GM12878 (cell line): ENCODE results near the gene RASAL3. TPM values are rescaled to one million over a fixed set of nuclear protein-coding genes. Genes with fewer than 3 reads are reported as not detected.

Experiments used
- ATAC-seq: fragments of 200-7000 bp; cut with Tn5 transposase; 3 replicates; pipeline ENCODE4 v1.9.1; 2020; ENCODE audit warnings: mild to moderate bottlenecking, moderate library complexity
- BruUV-seq: library from RNA; stranded (reverse); fragments of 400-500 nt; replicated peaks from 2 replicates; lab custom pipeline; 2021; lab: Mats Ljungman, UMichigan
- CTCF ChIA-PET: fragments of 300-600 bp; sonication (Branson Sonifier 250); formaldehyde crosslinking; extraction: SDS; loops from one replicate; lab custom pipeline; 2021; ENCODE audit warnings: inconsistent platforms; lab: Yijun Ruan, JAX
- POLR2A ChIA-PET: fragments of 350-600 bp; formaldehyde crosslinking; extraction: SDS; loops from one replicate; lab custom pipeline; 2021; ENCODE audit warnings: inconsistent platforms; lab: Charles Lee
- RAD21 ChIA-PET: fragments of 300-600 bp; sonication (Branson Sonifier 250); formaldehyde crosslinking; loops from one replicate; lab custom pipeline; 2023; ENCODE audit warnings: antibody characterized with exemption; ENCODE audit not compliant: unreplicated experiment; lab: Charles Lee
- SMC1A ChIA-PET: fragments of 300-600 bp; sonication (Branson Sonifier 250); formaldehyde crosslinking; loops from one replicate; lab custom pipeline; 2023; ENCODE audit not compliant: unreplicated experiment, uncharacterized antibody; lab: Charles Lee
- DNase-seq: peaks from one replicate; pipeline ENCODE4 v3.0.0-alpha.2; 2011; ENCODE audit warnings: low read depth, low spot score
- FAIRE-seq: peaks from 3 replicates; lab custom pipeline; 2011; peaks lifted over from hg19 to GRCh38; lab: Jason Lieb, UNC
- H2AFZ ChIP-seq: 2 replicates; pipeline ENCODE4 v1.6.0; 2011; ENCODE audit warnings: low read depth, low read length, control low read depth; ENCODE audit not compliant: control insufficient read depth
- H3K27ac ChIP-seq: 2 replicates; pipeline ENCODE4 v1.5.1; 2011; ENCODE audit warnings: control low read depth; ENCODE audit not compliant: control insufficient read depth, insufficient read depth
- H3K27me3 ChIP-seq, 2 experiments: replicated peaks in 1 of 2; 2 replicates each; pipeline versions ENCODE4 v1.6.0 to v1.6.1; 2011; ENCODE audit warnings: low read length in 1 of 2; ENCODE audit not compliant: control insufficient read depth in 2 of 2, insufficient read depth in 2 of 2
- H3K36me3 ChIP-seq, 2 experiments: 2 replicates each; pipeline ENCODE4 v1.5.1; 2011; ENCODE audit warnings: low read length in 1 of 2; ENCODE audit not compliant: control insufficient read depth in 2 of 2, insufficient read depth in 2 of 2
- H3K4me1 ChIP-seq: 2 replicates; pipeline ENCODE4 v1.6.1; 2011; ENCODE audit warnings: mild to moderate bottlenecking, low read length, moderate library complexity, mixed read lengths; ENCODE audit not compliant: control insufficient read depth, insufficient read depth
- H3K4me2 ChIP-seq: 2 replicates; pipeline ENCODE4 v1.6.0; 2011; ENCODE audit warnings: control low read depth; ENCODE audit not compliant: control insufficient read depth, insufficient read depth
- H3K4me3 ChIP-seq: fragments of 200-600 bp; sonication (generic); 2 replicates; pipeline ENCODE4 v1.5.1; 2016
- H3K79me2 ChIP-seq: 2 replicates; pipeline ENCODE4 v1.6.0; 2011; ENCODE audit warnings: low read length; ENCODE audit not compliant: control insufficient read depth, insufficient read depth
- H3K9ac ChIP-seq: 2 replicates; pipeline ENCODE4 v1.8.0; 2011; ENCODE audit warnings: low read length, control low read depth, mixed read lengths; ENCODE audit not compliant: control insufficient read depth, insufficient read depth
- H3K9me3 ChIP-seq: replicated peaks from 3 replicates; pipeline ENCODE4 v1.5.1; 2011; ENCODE audit warnings: mild to moderate bottlenecking, low read length; ENCODE audit not compliant: control insufficient read depth, insufficient read depth
- H4K20me1 ChIP-seq: 2 replicates; pipeline ENCODE4 v1.6.0; 2011; ENCODE audit not compliant: control insufficient read depth, insufficient read depth
- ASH2L ChIP-seq: fragments of 300-600, 200-600 bp; sonication (generic); IDR thresholded peaks from 2 replicates; pipeline ENCODE4 v1.6.1; 2017; ENCODE audit warnings: low read depth, mild to moderate bottlenecking, borderline replicate concordance
- ATF3 ChIP-seq: IDR thresholded peaks from 2 replicates; pipeline ENCODE4 v1.6.1; 2011; ENCODE audit warnings: low read depth, mild to moderate bottlenecking, low read length, moderate library complexity, borderline replicate concordance; ENCODE audit errors: extremely low read depth
- ATF7 ChIP-seq: fragments of 450-650 bp; IDR thresholded peaks from 2 replicates; pipeline ENCODE4 v1.6.1; 2016; ENCODE audit warnings: low read depth, mild to moderate bottlenecking
- CBFB ChIP-seq: IDR thresholded peaks from 2 replicates; pipeline ENCODE4 v1.6.1; 2016; ENCODE audit warnings: antibody characterized with exemption, low read depth
- MXI1 ChIP-seq: fragments of 150-350 bp; IDR thresholded peaks from 2 replicates; pipeline ENCODE4 v1.6.1; 2011; ENCODE audit warnings: low read depth, mild to moderate bottlenecking, inconsistent platforms, low read length, improper control_type of control experiment
- NFXL1 ChIP-seq: fragments of 450-650 bp; IDR thresholded peaks from 2 replicates; pipeline ENCODE4 v1.6.1; 2017; ENCODE audit warnings: antibody characterized with exemption, mild to moderate bottlenecking, borderline replicate concordance
- NR2C1 ChIP-seq: fragments of 450-650 bp; IDR thresholded peaks from 2 replicates; pipeline ENCODE4 v1.6.1; 2017; ENCODE audit warnings: antibody characterized with exemption, mild to moderate bottlenecking, moderate library complexity
- NR2C2 ChIP-seq: IDR thresholded peaks from 2 replicates; pipeline ENCODE4 v1.6.1; 2011; ENCODE audit warnings: borderline replicate concordance, low read depth; ENCODE audit not compliant: control insufficient read depth, insufficient read length
- TBL1XR1 ChIP-seq: IDR thresholded peaks from 2 replicates; pipeline ENCODE4 v1.6.1; 2012; ENCODE audit warnings: low read depth, low read length, improper control_type of control experiment
- TCF12 ChIP-seq: IDR thresholded peaks from 2 replicates; pipeline ENCODE4 v1.6.1; 2011; ENCODE audit warnings: low read depth, mild to moderate bottlenecking, low read length
- YBX1 ChIP-seq: fragments of 450-650 bp; IDR thresholded peaks from 2 replicates; pipeline ENCODE4 v1.6.1; 2016; ENCODE audit warnings: antibody characterized with exemption
- ZNF24 ChIP-seq: fragments of 450-650 bp; IDR thresholded peaks from 2 replicates; pipeline ENCODE4 v1.6.1; 2017; ENCODE audit warnings: antibody characterized with exemption, mild to moderate bottlenecking
- ZNF384 ChIP-seq: IDR thresholded peaks from 2 replicates; pipeline ENCODE4 v1.6.1; 2012; ENCODE audit warnings: low read depth, mild to moderate bottlenecking, low read length, improper control_type of control experiment, borderline replicate concordance
- WGBS: methylation state at CpG from one replicate; pipeline ENCODE4 v1.1.6; 2016; ENCODE audit warnings: low lambda C conversion rate; ENCODE audit not compliant: insufficient replicate concordance, insufficient coverage; ENCODE audit errors: missing lambda C conversion rate; 5-methylcytosine and 5-hydroxymethylcytosine counted together
- in situ Hi-C: fragments of 300-500 bp; cut with MboI; formaldehyde crosslinking; loops from 9 replicates; pipeline ENCODE4 v1.14.3; 2018; ENCODE audit warnings: mixed read lengths
- intact Hi-C: fragments of 100-400 bp; cut with micrococcal nuclease; formaldehyde crosslinking; loops from one replicate; pipeline ENCODE4 v1.14.2; 2022; ENCODE audit not compliant: unreplicated experiment
- polyA plus RNA-seq, 11 experiments: library from polyadenylated mRNA; depleted of rRNA in 4 of 11; unstranded in 6 of 11; stranded (reverse) in 5 of 11; fragments of >200 nt; fragmentation: Nextera tagmentation in 4 of 11; fragmentation: Illumina TruSeq in 1 of 11; extraction: Ambion mirVana in 4 of 11; extraction: Trizol in 1 of 11; gene quantifications; 1 replicate in 1 of 11; 2 replicates in 10 of 11; pipeline versions ENCODE4 v1.2.1 to v1.2.3, GENCODE V29; 2011 to 2016; ENCODE audit warnings: inconsistent platforms in 2 of 11, missing spikeins in 2 of 11, low read depth in 1 of 11
- total RNA-seq, 4 experiments: library from RNA; depleted of rRNA in 3 of 4; stranded (reverse); fragments of >200 nt in 3 of 4; fragmentation: Illumina TruSeq in 1 of 4; extraction: Trizol in 1 of 4; gene quantifications; 2 replicates each; pipeline versions ENCODE4 v1.2.1 to v1.2.3, GENCODE V29; 2013 to 2021

The RASAL3 gene
- total and polyA plus RNA-seq, 10 of the 15 experiments (the other 5 are each of a cell fraction or from before 2014, with no cell fraction given): 1.7 to 81.3 (median 23.2) TPM

- intact Hi-C loops: no loop called here
- Histone ChIP-seq H3K27ac (no peak overlapping the region), H3K9ac (no peak overlapping the region), H3K4me3 (no peak overlapping the region), H4K20me1 (no peaks in the 10 kb centered on the region), H3K4me2 (no peak overlapping the region), H2AFZ (no peak overlapping the region), H3K9me3 (no peaks in the 10 kb centered on the region), H3K27me3 (no peaks in the 10 kb centered on the region), H3K36me3 (no peaks in the 10 kb centered on the region), H3K4me1 (no peaks in the 10 kb centered on the region), H3K79me2 (no peaks in the 10 kb centered on the region)
- ChIA-PET POLR2A (no interaction called here), RAD21 (no interaction called here), CTCF (no interaction called here), SMC1A (no interaction called here)
- in situ Hi-C loops: no loop called here
- no TSS peak for BruUV-seq
- ATAC-seq: no peak
- TF ChIP-seq NR2C1 (no peak), ATF7 (no peak), ZNF24 (no peak), YBX1 (no peak), ATF3 (no peak), NFXL1 (no peak), CBFB (no peak), NR2C2 (no peak), ASH2L (no peak), TCF12 (no peak), MXI1 (no peak), ZNF384 (no peak), TBL1XR1 (no peak)
- no peak for DNase-seq
- FAIRE-seq: no peak
- 73% methylated on average over 4 of the region's 6 CpGs for WGBS
Observed at GRCh38 chr19:15498910-15499309, 34.6 kb upstream of the RASAL3 start.
